HEK293T (cell line): ENCODE results near the gene HOXA6.

ENCODE experiments used
- ARNT ChIP-seq: fragments of 450-650 bp; IDR thresholded peaks from 2 replicates; pipeline ENCODE4 v1.6.1; 2017; ENCODE audit warnings: mild to moderate bottlenecking
- BHLHE40 ChIP-seq: fragments of 450-650 bp; IDR thresholded peaks from 2 replicates; pipeline ENCODE4 v1.6.1; 2016; ENCODE audit warnings: mild to moderate bottlenecking, moderate library complexity, borderline replicate concordance
- CTBP1 ChIP-seq: fragments of 450-650 bp; IDR thresholded peaks from 2 replicates; pipeline ENCODE4 v1.6.1; 2016; ENCODE audit warnings: borderline replicate concordance
- FOXK2 ChIP-seq: fragments of 450-650 bp; IDR thresholded peaks from 2 replicates; pipeline ENCODE4 v1.6.1; 2016; ENCODE audit warnings: mild to moderate bottlenecking
- FOXM1 ChIP-seq: fragments of 450-650 bp; IDR thresholded peaks from 2 replicates; pipeline ENCODE4 v1.6.1; 2017; ENCODE audit warnings: mild to moderate bottlenecking, borderline replicate concordance
- HDGF ChIP-seq: fragments of 450-650 bp; IDR thresholded peaks from 2 replicates; pipeline ENCODE4 v1.6.1; 2017; ENCODE audit warnings: antibody characterized with exemption, borderline replicate concordance
- SP1 ChIP-seq: fragments of 450-650 bp; IDR thresholded peaks from 2 replicates; pipeline ENCODE4 v1.6.1; 2017
- SUZ12 ChIP-seq: fragments of 450-650 bp; IDR thresholded peaks from 2 replicates; pipeline ENCODE4 v1.6.1; 2016; ENCODE audit warnings: mild to moderate bottlenecking
- TARDBP ChIP-seq: fragments of 450-650 bp; IDR thresholded peaks from 2 replicates; pipeline ENCODE4 v1.6.1; 2016
- ZNF384 ChIP-seq: fragments of 450-650 bp; IDR thresholded peaks from 2 replicates; pipeline ENCODE4 v1.6.1; 2016

DNA sequence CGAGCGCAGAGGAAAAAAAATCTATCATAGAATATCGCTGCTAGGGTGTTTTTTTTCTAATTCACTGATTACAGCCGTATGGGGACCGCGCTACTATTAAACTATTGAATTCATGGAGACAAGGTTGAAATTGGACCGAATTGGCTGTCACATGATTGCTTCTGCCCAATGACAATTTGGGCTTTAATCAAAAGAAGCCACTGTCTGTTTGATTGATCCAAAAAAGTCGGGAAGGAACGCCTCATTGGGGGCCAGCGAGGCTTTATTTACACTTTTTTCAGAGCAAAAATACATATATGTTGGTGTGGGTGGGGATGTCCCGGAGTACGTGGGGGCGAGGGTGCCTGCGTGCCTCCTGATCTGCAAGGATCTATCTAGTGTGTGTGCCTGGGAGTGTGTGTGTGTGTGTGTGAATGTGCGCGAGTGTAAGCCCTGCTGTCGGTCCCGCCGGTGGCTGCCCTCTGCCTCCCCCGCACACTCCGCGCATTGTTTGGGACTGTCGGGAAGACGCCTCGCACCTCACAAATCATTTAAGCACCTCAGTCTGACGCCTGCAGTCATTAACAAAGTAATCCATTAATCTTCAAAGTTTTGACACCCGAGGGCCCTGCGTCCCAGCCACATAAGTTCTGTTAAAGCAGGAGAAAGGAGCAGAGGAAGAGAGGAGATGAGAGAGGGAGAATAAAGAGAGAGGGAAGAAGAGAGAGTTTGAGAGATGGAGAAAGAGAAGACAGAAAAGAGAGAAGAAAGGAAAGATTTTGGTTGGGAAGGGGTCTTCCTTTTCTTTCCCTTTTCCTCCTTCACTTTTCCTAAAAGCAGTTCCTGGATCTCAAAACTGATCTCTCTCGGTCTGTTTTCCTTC is 44.8 kb downstream of the HOXA6 start, which contains the start of gene HOXA2:
- no peak for TF ChIP-seq CTBP1
- no peak for TF ChIP-seq FOXK2
- TF ChIP-seq ARNT = no peak
- no peak for TF ChIP-seq SP1
- TF ChIP-seq TARDBP = no peak
- no peak for TF ChIP-seq HDGF
- no peak for TF ChIP-seq FOXM1
- no peak for TF ChIP-seq SUZ12
- TF ChIP-seq BHLHE40 = no peak
- no peak for TF ChIP-seq ZNF384
